Mesenchymal stem cell (in vitro differentiated cells and primary cell): ENCODE data around the gene TUT4.

ENCODE experiments used
- DNase-seq: peaks from one replicate; pipeline ENCODE4 v3.0.0-alpha.2; 2013
- H2AFZ ChIP-seq: one replicate; pipeline ENCODE4 v1.6.1; 2013; ENCODE audit warnings: low read depth, mild to moderate bottlenecking, control low read depth, inconsistent platforms, low read length, moderate library complexity
- H2AK5ac ChIP-seq: 2 replicates; pipeline ENCODE4 v1.6.1; 2013; ENCODE audit warnings: low read length, moderate library complexity, mild to moderate bottlenecking, inconsistent platforms; ENCODE audit not compliant: severe bottlenecking
- H2BK120ac ChIP-seq: one replicate; pipeline ENCODE4 v1.6.1; 2013; ENCODE audit warnings: low read depth, mild to moderate bottlenecking, inconsistent platforms, low read length, moderate library complexity
- H2BK12ac ChIP-seq, 2 experiments: one replicate each; pipeline ENCODE4 v1.6.1; 2013; ENCODE audit warnings: inconsistent platforms in 2 of 2, low read length in 2 of 2, mild to moderate bottlenecking in 2 of 2, moderate library complexity in 2 of 2, control low read depth in 1 of 2
- H2BK15ac ChIP-seq: one replicate; pipeline ENCODE4 v1.6.1; 2013; ENCODE audit warnings: mild to moderate bottlenecking, low read depth, inconsistent platforms; ENCODE audit not compliant: poor library complexity, severe bottlenecking
- H2BK5ac ChIP-seq: 2 replicates; pipeline ENCODE4 v1.6.1; 2013; ENCODE audit warnings: low read depth, mild to moderate bottlenecking, low read length, control low read depth, inconsistent platforms; ENCODE audit not compliant: poor library complexity, severe bottlenecking
- H3K14ac ChIP-seq, 2 experiments: one replicate each; pipeline ENCODE4 v1.6.1; 2013; ENCODE audit warnings: inconsistent platforms in 2 of 2, low read length in 2 of 2, control low read depth in 1 of 2, mild to moderate bottlenecking in 1 of 2, moderate library complexity in 1 of 2
- H3K18ac ChIP-seq, 2 experiments: one replicate each; pipeline ENCODE4 v1.6.1; 2013; ENCODE audit warnings: inconsistent platforms in 2 of 2, low read length in 2 of 2, control low read depth in 1 of 2, low read depth in 1 of 2, mild to moderate bottlenecking in 1 of 2
- H3K23ac ChIP-seq, 2 experiments: one replicate each; pipeline ENCODE4 v1.6.1; 2013; ENCODE audit warnings: inconsistent platforms in 2 of 2, low read length in 2 of 2, mild to moderate bottlenecking in 2 of 2, moderate library complexity in 2 of 2, control low read depth in 1 of 2
- H3K27ac ChIP-seq: 2 replicates; pipeline ENCODE4 v1.5.1; 2013; ENCODE audit warnings: mild to moderate bottlenecking, moderate library complexity, low read length, control low read depth, inconsistent platforms; ENCODE audit not compliant: poor library complexity, severe bottlenecking
- H3K27me3 ChIP-seq, 2 experiments: 2 replicates each; pipeline versions ENCODE4 v1.6.1 to v1.7.0; 2013; ENCODE audit warnings: low read length in 2 of 2, mild to moderate bottlenecking in 2 of 2, moderate library complexity in 2 of 2, control low read depth in 1 of 2, inconsistent platforms in 1 of 2; ENCODE audit not compliant: control insufficient read depth in 1 of 2, insufficient read depth in 1 of 2
- H3K36me3 ChIP-seq, 2 experiments: 2 replicates each; pipeline versions ENCODE4 v1.6.1 to v1.7.0; 2013; ENCODE audit warnings: low read length in 2 of 2, control low read depth in 1 of 2, inconsistent platforms in 1 of 2, low read depth in 1 of 2, mild to moderate bottlenecking in 1 of 2; ENCODE audit not compliant: insufficient read depth in 2 of 2, control insufficient read depth in 1 of 2
- H3K4ac ChIP-seq, 2 experiments: one replicate each; pipeline ENCODE4 v1.6.1; 2013; ENCODE audit warnings: inconsistent platforms in 2 of 2, low read length in 2 of 2, mild to moderate bottlenecking in 2 of 2, moderate library complexity in 2 of 2, control low read depth in 1 of 2, low read depth in 1 of 2
- H3K4me1 ChIP-seq: 2 replicates; pipeline ENCODE4 v1.6.1; 2013; ENCODE audit warnings: low read depth, low read length, control low read depth; ENCODE audit not compliant: control insufficient read depth, insufficient read depth
- H3K4me2 ChIP-seq: 2 replicates; pipeline ENCODE4 v1.6.1; 2013; ENCODE audit warnings: low read length, mild to moderate bottlenecking, inconsistent platforms; ENCODE audit not compliant: poor library complexity, severe bottlenecking
- H3K4me3 ChIP-seq, 2 experiments: 2 replicates each; pipeline versions ENCODE4 v1.5.1 to v1.7.0; 2013; ENCODE audit warnings: low read length in 2 of 2, mild to moderate bottlenecking in 2 of 2, control low read depth in 1 of 2, low read depth in 1 of 2; ENCODE audit not compliant: insufficient read depth in 1 of 2
- H3K79me1 ChIP-seq: replicated peaks from 2 replicates; pipeline ENCODE4 v1.6.1; 2013; ENCODE audit warnings: mild to moderate bottlenecking, control low read depth, low read length, inconsistent platforms; ENCODE audit not compliant: poor library complexity, severe bottlenecking
- H3K9ac ChIP-seq: 2 replicates; pipeline ENCODE4 v1.7.0; 2013; ENCODE audit warnings: mild to moderate bottlenecking, low read length, moderate library complexity
- H3K9me3 ChIP-seq: 2 replicates; pipeline ENCODE4 v1.7.0; 2013; ENCODE audit warnings: mild to moderate bottlenecking, low read length; ENCODE audit not compliant: control insufficient read depth
- H4K8ac ChIP-seq: one replicate; pipeline ENCODE4 v1.6.1; 2013; ENCODE audit warnings: inconsistent platforms, mild to moderate bottlenecking, low read length, moderate library complexity
- H4K91ac ChIP-seq: one replicate; pipeline ENCODE4 v1.6.1; 2013; ENCODE audit warnings: mild to moderate bottlenecking, low read length, inconsistent platforms
- WGBS: methylation state at CpG from one replicate; pipeline ENCODE4 v1.1.7; 2013; ENCODE audit warnings: mixed read lengths; 5-methylcytosine and 5-hydroxymethylcytosine counted together

TUT4 gene

DNA sequence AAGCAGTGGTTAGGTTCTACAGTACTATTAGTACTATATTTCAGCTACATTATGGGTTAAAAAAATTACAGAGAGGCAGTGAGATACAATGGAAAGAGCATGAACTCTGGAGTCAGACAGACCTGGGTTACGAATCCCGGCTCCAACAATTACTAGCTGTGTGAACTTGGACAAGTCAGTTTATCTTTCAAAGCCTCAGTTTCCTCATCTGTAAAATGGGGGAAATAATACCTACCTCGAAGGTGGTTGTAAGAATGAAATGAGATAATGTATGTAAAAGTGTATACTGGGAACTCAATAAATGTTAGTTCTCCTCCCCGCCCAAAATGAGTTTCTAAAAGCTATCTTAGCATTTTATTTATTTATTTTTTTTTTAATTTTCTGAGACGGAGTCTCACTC is 89.0 kb downstream of the TUT4 start:
- no peak overlapping the region for H3K18ac ChIP-seq
- H2AK5ac ChIP-seq: no peak overlapping the region
- H3K4me3 ChIP-seq: no peak overlapping the region
- no peak overlapping the region for H4K91ac ChIP-seq
- no peaks in the 10 kb centered on the region for H3K4me1 ChIP-seq
- H2BK120ac ChIP-seq: no peak overlapping the region
- H3K14ac ChIP-seq: no peak overlapping the region
- no peak overlapping the region for H4K8ac ChIP-seq
- H3K9me3 ChIP-seq: no peaks in the 10 kb centered on the region
- H3K9ac ChIP-seq: no peak overlapping the region
- H2AFZ ChIP-seq: no peak overlapping the region
- no peak for DNase-seq
- H3K4me2 ChIP-seq: no peak overlapping the region
- H3K27ac ChIP-seq: no peak overlapping the region
- no peaks in the 10 kb centered on the region for H3K27me3 ChIP-seq
- H3K23ac ChIP-seq: no peak overlapping the region
- no peak overlapping the region for H2BK15ac ChIP-seq
- peaks cover 5 to 20% of the 10 kb centered on the region in 2 experiments for H3K36me3 ChIP-seq
- no peak overlapping the region for H2BK5ac ChIP-seq
- WGBS: 99% methylated on average over 3 of the region's 5 CpGs
- no peak overlapping the region for H2BK12ac ChIP-seq
- no peaks in the 10 kb centered on the region for H3K79me1 ChIP-seq
- H3K4ac ChIP-seq: no peak overlapping the region

DNA sequence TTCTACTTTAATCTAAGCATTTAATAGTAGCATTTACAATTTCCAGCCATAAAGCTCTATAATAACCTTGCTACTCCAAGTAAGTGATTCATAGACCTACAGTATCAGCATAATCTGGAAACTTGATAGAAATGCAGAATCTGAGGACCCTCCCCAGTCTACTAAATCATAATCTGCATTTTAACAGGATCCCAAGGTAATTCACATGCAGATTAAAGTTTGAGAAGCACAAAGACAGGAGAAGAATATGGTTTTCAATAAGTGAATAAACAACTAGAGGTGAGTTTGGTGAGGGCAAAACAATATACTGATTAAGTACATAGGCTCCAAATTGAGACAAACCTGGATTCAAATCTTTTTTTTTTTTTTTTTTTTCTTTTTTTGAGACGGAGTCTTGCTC is 91.1 kb downstream of the TUT4 start:
- Histone ChIP-seq H3K27ac (no peak overlapping the region), H3K36me3 (peaks cover 5 to 34% of the 10 kb centered on the region in 2 experiments), H3K4ac (no peak overlapping the region), H2BK5ac (no peak overlapping the region), H3K14ac (no peak overlapping the region), H4K91ac (no peak overlapping the region), H4K8ac (no peak overlapping the region), H3K4me2 (no peak overlapping the region), H3K9me3 (no peaks in the 10 kb centered on the region), H2AFZ (no peak overlapping the region), H3K79me1 (no peaks in the 10 kb centered on the region), H2BK12ac (no peak overlapping the region), H3K9ac (no peak overlapping the region), H2BK120ac (no peak overlapping the region), H2BK15ac (no peak overlapping the region), H3K4me1 (no peaks in the 10 kb centered on the region), H3K4me3 (no peak overlapping the region), H2AK5ac (no peak overlapping the region), H3K27me3 (no peaks in the 10 kb centered on the region), H3K23ac (no peak overlapping the region), H3K18ac (no peak overlapping the region)
- 71% methylated on average over 1 of the region's 1 CpG for WGBS
- no peak for DNase-seq

DNA sequence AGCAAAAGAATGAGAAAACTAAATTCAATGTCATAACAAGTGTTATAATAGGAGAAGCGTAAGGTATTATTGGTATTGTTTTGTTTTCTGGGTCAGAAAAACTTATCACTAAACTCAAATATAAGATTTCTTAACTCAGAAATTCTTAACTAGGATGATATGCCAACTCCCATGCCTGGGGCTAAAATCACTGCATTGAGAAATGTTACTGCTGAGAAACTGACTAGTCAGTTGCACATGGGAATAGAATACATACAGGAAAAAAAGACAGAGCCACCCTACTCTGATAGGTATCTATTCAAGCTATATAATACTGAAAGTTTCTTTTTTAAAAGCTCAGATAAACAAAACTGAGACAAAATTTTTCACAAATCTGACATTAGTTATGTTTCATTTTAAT is 92.2 kb downstream of the TUT4 start:
- no peak overlapping the region for H3K9ac ChIP-seq
- no peak overlapping the region for H2BK12ac ChIP-seq
- no peak overlapping the region for H3K27ac ChIP-seq
- H3K9me3 ChIP-seq: no peaks in the 10 kb centered on the region
- H3K27me3 ChIP-seq: no peaks in the 10 kb centered on the region
- no peak overlapping the region for H3K23ac ChIP-seq
- no peak overlapping the region for H3K4ac ChIP-seq
- H2AFZ ChIP-seq: no peak overlapping the region
- no peaks in the 10 kb centered on the region for H3K4me1 ChIP-seq
- H3K36me3 ChIP-seq: peaks cover 5 to 37% of the 10 kb centered on the region in 2 experiments
- H3K18ac ChIP-seq: no peak overlapping the region
- no peak overlapping the region for H2BK5ac ChIP-seq
- DNase-seq: no peak
- no peak overlapping the region for H2BK15ac ChIP-seq
- no peak overlapping the region for H2AK5ac ChIP-seq
- peaks cover under 1% of the 10 kb centered on the region for H3K79me1 ChIP-seq
- no CpG with 5 or more reads among the region's 1 CpG for WGBS
- H4K8ac ChIP-seq: no peak overlapping the region
- H3K14ac ChIP-seq: no peak overlapping the region
- H3K4me3 ChIP-seq: no peak overlapping the region
- no peak overlapping the region for H2BK120ac ChIP-seq
- no peak overlapping the region for H4K91ac ChIP-seq
- H3K4me2 ChIP-seq: no peak overlapping the region

DNA sequence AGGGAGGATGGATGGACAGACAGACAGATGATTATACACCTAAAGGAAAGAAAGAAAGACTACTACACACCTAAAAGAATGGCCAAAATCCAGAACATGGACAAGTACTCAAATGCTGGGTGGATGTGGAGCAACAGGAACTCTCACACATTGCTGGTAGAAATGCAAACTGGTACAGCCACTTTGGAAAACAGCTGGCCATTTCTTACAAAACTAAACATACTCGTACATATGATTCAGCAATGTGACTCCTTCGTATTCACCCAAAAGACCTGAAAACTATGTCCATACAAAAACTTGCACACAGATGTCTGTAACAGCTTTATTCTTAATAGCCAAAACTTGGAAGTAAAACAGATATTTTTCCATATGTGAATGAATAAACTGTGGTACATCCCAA is 97.2 kb downstream of the TUT4 start:
- Histone ChIP-seq H3K4ac (no peak overlapping the region), H3K9me3 (no peaks in the 10 kb centered on the region), H2AK5ac (no peak overlapping the region), H3K9ac (no peak overlapping the region), H3K4me2 (no peak overlapping the region), H3K27ac (no peak overlapping the region), H2BK5ac (no peak overlapping the region), H3K4me1 (no peaks in the 10 kb centered on the region), H4K8ac (no peak overlapping the region), H4K91ac (no peak overlapping the region), H3K18ac (no peak overlapping the region), H2AFZ (no peak overlapping the region), H3K27me3 (no peaks in the 10 kb centered on the region), H3K79me1 (peaks cover 9% of the 10 kb centered on the region), H2BK120ac (no peak overlapping the region), H3K23ac (no peak overlapping the region), H2BK12ac (no peak overlapping the region), H3K4me3 (no peak overlapping the region), H2BK15ac (no peak overlapping the region), H3K36me3 (peaks cover 13 to 38% of the 10 kb centered on the region in 2 experiments), H3K14ac (no peak overlapping the region)
- 100% methylated on average over 1 of the region's 2 CpGs for WGBS
- DNase-seq: no peak
